ENCODE results near the gene ZFR.
"Not testable (repeated sequence)": the region's sequence is repeated elsewhere in the genome, so short reads cannot be mapped to it uniquely, and the experiment has no call there.

Gene ZFR

DNA sequence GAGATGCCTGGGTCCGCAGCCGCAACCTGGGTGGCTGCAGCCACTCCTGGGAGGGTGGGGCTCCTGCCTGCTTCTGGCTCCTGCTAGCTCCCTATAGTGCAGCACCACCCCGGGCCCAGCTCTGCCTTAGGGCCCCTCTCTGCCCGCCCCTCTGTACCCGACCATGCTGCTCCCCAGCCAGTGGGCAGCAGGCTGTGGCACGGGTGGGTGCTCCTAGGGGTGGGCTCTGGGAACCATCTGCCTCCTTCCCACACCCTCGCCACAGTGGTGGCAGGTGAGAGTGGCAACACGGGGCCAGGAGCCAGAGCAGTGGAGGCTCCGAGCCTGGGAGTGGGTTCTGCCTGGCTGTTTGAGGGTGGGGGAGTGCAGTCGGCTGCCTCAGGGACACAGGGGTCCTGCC is 124.0 kb downstream of the ZFR start:
- no peak for DNase-seq

DNA sequence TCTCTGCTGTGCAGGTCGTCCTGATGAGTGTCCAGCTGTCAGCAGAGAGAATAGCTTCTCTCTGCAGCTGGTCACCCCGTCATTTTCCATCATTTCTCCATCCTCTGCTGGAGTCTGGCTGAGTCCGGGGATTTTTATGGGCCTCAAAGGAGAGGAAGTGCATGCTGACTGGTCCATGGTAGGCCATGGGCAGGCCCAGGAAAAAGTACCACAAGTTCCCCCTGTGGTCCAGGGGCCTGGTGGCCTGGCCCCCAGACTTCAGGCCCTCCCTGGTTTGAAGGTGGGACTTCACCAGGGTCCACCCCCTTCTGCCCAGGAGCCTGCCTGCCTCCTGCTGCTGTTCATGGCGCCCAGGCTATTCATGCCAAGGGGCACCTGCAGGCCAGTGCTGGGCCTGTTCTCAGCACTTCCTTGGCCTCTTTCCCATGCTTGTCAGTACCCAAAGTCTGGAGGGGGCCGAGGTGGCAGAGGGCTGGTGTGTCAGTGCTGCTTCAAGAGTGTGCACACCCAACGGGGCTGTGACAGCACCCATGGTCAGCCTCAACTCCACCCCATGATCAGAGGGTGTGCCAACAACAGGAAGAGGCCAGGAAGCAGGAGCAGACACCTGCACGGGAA is 124.5 kb downstream of the ZFR start:
- no peak for DNase-seq

DNA sequence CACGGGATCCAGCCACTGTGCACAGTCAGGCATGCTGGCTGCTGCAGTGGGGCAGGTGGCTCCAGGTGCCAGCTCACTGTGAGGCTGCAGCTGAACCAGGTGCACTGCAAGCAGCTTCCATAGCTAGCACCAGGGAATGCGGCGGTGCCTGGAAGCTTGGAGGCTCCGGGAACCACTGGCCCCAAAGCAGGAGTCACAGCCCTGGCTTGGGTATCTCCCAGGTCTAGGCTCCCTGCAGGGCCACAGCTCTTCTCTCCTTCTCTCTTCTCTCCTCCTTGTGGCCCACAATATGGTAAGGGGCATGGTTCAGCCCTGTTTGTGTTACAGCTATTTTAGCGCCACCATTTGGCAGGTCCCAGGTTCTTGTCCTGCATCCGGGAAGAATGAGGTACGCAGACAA is 125.1 kb downstream of the ZFR start:
- DNase-seq = no peak

- DNase-seq = no peak
Measured at GRCh38 chr5:32317041-32317440, 127.5 kb downstream of the ZFR start.

GRCh38 chr5:32315221-32316014 is 129.1 kb downstream of the ZFR start:
- DNase-seq = no peak

DNA sequence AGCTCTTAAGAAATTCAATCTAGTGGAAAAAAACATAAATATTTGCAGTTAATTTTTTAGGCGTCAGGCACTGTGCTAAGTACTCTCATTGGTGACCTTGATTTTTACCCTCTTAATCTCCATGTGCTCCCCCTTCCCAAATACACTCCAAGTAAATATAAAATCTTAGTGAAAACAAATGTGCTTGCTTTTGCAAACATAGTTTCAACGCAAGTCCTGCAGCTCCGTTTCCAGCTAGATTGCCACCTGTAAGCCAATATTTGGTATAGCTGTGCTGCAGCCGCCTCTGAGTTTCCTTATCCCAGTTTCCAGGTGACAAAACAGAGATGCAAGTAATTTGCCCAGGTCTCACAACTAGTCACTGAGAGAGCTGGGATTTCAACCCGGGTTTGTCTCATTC is 129.9 kb downstream of the ZFR start:
- no peak for DNase-seq

- DNase-seq = not testable (repeated sequence)
Measured at GRCh38 chr5:32314152-32314488, 130.4 kb downstream of the ZFR start.

DNA sequence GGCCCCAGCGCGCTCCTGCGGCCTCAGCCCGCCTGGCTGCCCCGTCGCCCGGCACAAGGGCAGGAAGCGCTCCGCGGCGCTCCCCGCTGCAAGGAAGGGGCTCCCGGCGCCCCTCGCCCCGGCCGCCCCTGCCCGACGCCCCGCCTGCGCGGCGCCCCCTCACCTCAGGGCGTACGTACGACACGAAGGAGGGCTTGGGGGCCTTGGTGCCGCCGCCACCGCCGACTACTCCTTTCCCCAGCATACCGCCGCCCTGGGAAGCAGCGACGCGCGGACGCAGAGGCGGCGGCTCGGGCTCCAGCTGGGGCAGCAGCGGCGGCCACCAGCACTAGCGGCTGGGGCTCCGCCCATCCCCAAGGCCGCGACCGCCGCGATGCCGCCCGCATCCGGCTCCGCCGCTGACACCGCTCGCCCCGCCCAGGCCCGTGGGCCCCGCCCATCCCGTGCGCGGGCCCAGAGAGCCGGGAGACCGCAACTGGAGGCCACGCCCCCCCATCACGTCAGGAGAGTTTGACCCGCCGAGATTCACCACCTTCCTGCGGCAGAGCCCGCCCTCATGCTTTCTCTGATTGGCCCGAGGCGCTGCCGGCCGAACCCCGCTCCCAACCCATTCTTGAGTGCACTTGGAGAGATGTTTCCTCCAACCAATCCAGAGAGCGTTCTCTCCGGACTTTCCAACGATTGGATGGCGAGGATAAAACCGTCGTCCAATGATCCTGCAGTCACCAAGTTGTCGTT is 131.8 kb downstream of the ZFR start, which contains the start of gene MTMR12:
Gene MTMR12 (minus strand): TSS at position 345 of the 738 bp plus-strand sequence. CDS start 101 bp downstream, at position 244.
- peak; percentile 96 for DNase-seq

DNA sequence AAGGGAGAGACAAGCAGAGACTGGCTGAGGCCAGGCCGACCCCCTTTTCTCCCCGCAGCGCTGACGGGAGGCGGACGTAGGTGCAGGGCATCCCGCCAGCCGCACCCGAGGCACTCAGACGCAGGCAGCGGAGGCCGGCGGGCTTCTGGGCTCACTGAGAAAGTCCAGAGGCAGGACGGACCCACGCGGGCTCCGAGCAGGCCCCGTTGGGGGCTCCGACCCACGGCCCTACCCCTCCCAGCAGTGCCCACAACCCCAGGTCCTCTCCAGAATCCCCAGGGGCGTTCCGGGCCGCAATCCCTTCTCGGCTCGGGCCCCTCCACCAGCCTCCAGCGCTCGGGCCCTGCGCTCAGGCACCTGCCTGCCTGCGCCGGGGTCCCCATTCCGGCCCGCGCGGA is 132.3 kb downstream of the ZFR start:
- no peak for DNase-seq

DNA sequence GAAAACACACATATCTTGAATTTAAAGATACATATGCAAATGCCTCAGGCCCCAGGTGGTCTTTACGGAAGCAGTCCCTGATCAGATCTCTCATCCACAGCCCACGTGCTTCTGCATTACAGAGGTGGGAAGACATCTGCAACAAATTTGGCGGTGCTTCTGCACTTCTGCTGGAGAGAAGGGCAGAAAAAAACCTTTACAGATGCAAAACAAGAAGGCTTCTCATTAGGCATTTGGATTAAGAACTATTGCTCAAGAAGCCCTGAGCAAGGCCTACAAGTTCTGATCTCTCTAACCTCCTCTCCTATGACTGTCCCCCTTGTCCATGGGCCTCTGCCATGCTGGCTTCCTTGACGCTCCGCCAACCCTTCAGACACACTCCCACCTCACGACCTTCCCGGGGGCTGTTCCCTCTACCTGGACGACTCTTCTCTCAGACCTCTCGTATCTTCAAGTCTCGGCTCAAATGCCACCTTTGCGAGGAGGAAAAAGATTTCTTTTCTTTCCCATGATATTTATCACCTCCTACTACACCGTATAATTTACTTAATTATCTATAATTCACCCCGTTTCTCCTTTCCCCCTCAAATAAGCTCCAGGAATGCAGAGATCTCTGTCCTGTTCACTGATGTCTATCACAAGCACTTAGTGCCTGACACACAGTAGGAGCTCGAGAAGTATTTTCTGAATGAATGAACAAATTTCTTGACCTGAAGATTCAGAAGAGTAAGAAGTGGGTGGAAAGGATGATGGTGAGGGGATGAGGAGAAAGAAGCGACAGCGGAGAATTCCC is 132.9 kb downstream of the ZFR start:
- peak; percentile 22 for DNase-seq

DNA sequence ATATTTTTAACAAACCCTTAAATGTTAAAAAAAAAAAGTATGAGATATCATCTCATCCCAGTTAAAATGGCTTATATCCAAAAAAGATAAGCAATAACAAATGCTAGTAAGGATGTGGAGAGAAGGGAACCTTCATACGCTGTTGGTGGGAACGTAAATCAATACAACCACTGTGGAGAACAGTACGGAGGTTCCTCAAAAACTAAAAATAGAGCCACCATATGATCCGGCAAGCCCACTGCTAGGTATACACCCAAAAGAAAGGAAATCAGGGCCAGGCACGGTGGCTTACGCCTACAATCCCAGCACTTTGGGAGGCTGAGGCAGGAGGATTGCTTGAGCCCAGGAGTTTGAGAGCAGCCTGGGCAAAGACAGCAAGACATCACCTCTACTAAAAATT is 134.8 kb downstream of the ZFR start:
- no peak for DNase-seq

DNA sequence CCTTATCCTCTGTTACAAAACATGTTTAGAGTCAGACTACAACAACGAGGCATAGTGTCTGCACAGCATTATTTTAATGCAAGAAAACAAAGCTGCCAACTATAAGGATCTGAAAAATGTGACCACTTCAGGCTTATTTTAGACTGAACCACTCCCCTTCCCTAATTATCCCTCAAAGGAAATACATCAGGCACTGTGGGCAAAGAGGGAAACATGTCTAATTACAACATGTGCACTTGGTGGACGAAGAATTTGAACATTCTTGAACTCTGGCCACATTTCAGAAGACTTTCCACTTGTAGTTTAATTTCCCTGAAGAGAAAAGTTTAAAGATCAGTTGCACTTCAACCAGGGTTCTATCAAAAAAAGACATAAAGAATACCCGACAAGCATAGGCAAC is 135.6 kb downstream of the ZFR start:
- DNase-seq = no peak

DNA sequence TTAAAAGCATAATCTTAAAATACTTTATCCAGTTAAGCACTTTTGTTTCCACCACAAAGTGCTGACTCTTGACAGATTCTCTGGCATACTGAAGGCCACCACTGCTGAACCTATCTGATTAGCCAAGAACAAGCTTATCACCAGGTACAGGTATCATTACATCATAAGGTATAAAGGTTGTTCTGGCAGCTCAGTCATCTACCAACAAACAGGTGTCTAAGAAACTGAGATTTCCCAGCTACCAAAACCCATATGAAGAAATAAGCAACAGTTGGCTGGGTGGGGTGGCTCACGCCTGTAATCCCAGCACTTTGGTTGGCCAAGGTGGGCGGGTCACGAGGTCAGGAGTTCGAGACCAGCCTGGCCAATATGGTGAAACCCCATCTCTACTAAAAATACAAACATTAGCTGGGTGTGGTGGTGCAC is 136.8 kb downstream of the ZFR start:
- no peak for DNase-seq

- DNase-seq = no peak
Measured at GRCh38 chr5:32304622-32305021, 139.9 kb downstream of the ZFR start.
